ENCODE data around the gene FNDC3B. TPM values are rescaled to one million over a fixed set of nuclear protein-coding genes. Genes with fewer than 3 reads are reported as not detected.
"Not testable (repeated sequence)": the region's sequence is repeated elsewhere in the genome, so short reads cannot be mapped to it uniquely, and the experiment has no call there.

The FNDC3B gene
- 153 TPM for total RNA-seq
- long read RNA-seq, full-length matches to known transcripts = 29 of 100 reads
- long read RNA-seq, partial matches to known transcripts = 30 of 100 reads
- long read RNA-seq, other reads (novel, unspliced or antisense) = 41 of 100 reads

DNA sequence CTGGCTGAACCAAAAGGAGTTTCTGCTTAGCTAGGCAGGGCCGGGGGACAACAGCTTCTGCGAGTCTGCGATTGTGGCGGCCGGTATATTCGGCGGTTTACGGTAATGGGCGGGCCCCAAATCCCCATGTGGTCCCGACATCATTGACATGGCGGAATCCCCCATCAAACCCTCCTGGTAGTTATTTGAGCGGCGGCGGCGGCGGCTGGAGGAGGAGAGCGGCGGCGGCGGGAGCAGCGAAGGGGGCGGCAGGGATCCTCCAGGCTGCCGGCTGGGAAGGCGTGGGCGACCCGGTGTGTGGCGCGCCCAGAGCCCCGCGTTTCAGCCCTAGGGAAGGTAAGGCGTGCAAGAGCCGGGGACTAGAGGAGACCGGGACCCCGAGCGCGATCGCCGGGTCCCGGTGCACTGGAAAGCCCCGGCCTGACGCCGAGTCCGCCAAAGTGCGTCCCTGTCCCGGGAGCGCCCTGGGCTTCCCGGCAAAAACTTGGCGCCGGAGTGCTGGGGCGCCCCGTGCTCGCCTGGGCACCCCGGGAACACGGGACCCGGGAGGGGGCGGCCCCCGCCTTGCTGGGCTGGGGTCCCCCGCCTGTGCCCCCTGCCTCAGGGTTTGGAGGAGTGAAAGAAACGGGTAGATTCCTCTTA is at the start of gene FNDC3B:
Gene FNDC3B (plus strand): TSS at position 143 of the 642 bp plus-strand sequence. CDS start 72,902 bp downstream, outside the sequence.
- intact Hi-C loops (cut with DNase I) = no loop called here
- Histone ChIP-seq H3K9me3 (no peaks in the 10 kb centered on the region), H3K36me3 (no peaks in the 10 kb centered on the region), H3K27ac (peak within 1 kb of the TSS; percentile 97), H3K4me3 (peak within 1 kb of the TSS; percentile 90), H3K4me1 (peaks cover 41% of the 10 kb centered on the region), H3K27me3 (ENCODE audit: low read depth) (no peaks in the 10 kb centered on the region)
- ATAC-seq (peak; percentile 90 to 93), DNase-seq (peak; percentile 94)
- TF ChIP-seq, protein P1, sequence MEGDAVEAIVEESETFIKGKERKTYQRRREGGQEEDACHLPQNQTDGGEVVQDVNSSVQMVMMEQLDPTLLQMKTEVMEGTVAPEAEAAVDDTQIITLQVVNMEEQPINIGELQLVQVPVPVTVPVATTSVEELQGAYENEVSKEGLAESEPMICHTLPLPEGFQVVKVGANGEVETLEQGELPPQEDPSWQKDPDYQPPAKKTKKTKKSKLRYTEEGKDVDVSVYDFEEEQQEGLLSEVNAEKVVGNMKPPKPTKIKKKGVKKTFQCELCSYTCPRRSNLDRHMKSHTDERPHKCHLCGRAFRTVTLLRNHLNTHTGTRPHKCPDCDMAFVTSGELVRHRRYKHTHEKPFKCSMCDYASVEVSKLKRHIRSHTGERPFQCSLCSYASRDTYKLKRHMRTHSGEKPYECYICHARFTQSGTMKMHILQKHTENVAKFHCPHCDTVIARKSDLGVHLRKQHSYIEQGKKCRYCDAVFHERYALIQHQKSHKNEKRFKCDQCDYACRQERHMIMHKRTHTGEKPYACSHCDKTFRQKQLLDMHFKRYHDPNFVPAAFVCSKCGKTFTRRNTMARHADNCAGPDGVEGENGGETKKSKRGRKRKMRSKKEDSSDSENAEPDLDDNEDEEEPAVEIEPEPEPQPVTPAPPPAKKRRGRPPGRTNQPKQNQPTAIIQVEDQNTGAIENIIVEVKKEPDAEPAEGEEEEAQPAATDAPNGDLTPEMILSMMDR (IDR thresholded peaks at IDR 0.05) = no peak

DNA sequence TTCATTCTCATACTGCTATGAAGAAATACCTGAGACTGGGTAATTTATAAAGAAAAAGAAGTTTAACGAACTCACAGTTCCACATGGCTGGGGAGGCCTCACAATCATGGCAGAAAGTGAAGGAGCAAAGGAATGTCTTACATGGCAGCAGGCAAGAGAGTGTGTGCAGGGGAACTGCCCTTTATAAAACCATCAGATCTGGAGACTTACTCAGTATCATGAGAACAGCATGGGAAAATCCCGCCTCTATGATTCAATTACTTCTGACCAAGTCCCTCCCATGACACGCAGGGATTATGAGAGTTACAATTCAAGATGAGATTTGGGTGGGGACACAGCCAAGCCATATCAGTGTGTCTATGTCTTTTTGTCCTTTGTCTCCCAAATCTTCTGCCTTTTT is 49.1 kb upstream of the FNDC3B start:
- H3K27me3 ChIP-seq (ENCODE audit: low read depth); ATAC-seq; H3K27ac ChIP-seq; H3K36me3 ChIP-seq; intact Hi-C loops (cut with DNase I); H3K4me3 ChIP-seq; H3K4me1 ChIP-seq; H3K9me3 ChIP-seq; DNase-seq: not testable (repeated sequence)

DNA sequence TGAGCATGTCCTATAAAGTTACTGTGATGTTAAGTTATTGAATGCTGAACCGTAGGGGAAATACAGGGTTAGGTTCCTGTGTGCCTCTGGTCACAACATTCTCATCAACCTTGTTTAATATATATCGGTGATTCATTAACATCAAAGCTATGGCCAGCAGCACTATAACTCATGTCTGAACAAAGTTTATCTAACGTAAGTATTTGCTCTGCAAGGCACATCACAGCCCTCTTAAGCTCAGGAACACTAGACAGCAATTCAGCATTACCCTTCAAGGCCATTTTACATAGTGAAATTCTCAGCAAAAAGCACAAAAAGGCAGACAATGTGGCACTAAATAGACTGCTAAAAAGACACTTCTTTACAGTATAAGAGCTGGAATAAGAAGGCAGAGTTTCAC is 48.2 kb upstream of the FNDC3B start:
- intact Hi-C loops (cut with DNase I) = no loop called here
- no peaks in the 10 kb centered on the region for H3K4me1 ChIP-seq
- no peak for DNase-seq
- no peak for ATAC-seq
- no peak overlapping the region for H3K4me3 ChIP-seq
- peaks cover 5% of the 10 kb centered on the region for H3K9me3 ChIP-seq
- TF ChIP-seq, protein P1 (IDR thresholded peaks at IDR 0.05) = no peak
- no peaks in the 10 kb centered on the region for H3K36me3 ChIP-seq
- no peaks in the 10 kb centered on the region for H3K27me3 ChIP-seq (ENCODE audit: low read depth)
- H3K27ac ChIP-seq = no peak overlapping the region

DNA sequence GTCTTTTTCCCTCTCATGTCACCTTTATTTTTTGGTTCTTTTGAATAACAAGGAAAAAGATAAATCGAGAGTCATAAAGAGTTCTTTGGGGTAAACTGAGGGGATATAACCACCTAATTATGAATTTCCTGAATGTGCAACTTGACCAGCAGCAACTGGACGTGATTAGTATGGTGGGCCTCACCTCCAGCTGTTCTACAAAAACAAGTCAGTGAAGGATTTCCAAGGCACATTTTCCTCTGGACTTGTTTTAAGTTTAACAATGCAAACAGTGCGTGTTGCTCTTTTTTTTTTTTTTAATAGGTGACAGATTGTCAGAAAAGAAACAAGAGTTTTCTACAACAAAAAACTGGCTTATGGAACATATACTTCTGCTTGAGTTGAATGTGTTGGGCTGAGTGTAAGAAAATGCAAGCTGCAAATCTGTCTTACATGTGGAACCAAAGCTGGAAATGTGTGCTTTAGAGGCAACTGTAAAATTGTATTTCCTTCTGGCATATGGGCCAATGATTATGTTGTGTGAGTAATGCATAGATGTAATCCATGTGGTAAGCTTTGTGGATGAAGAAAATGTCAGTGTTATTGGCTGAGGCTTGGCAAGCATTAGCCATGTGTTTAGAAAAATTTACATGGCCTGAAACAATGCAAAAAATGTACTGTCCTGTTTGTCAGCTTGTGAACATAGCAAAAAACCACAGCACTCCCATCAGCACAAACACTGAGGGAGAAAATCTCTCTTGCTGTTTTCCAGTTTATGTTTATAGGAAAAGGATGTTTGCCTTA is 44.5 kb upstream of the FNDC3B start:
- ATAC-seq = no peak
- TF ChIP-seq, protein P1 (IDR thresholded peaks at IDR 0.05) = no peak

DNA sequence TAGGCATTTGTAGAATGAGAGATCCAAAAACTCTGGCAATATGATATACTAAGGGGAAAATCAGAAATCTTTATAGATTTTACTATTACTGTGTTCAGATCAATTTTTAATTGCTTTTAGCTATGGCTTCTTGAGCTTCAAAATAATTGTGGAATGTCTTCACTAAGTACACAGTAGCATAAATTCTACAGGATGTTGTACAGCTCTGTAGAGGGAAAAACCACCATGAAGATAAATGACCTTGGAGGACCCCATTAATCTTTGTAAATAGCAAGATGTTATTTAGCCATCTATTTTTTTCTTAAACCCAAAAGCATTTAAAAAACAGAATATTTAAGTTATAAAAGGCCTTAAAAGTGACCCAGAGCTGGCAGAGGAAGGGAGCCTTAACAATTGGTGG is 43.9 kb upstream of the FNDC3B start:
- peaks cover 11% of the 10 kb centered on the region for H3K9me3 ChIP-seq
- no peak overlapping the region for H3K27ac ChIP-seq
- no peaks in the 10 kb centered on the region for H3K27me3 ChIP-seq (ENCODE audit: low read depth)
- no peak overlapping the region for H3K4me3 ChIP-seq
- no peak for ATAC-seq
- no peak for DNase-seq
- TF ChIP-seq, protein P1 (IDR thresholded peaks at IDR 0.05) = no peak
- intact Hi-C loops (cut with DNase I) = no loop called here
- H3K36me3 ChIP-seq = no peaks in the 10 kb centered on the region
- H3K4me1 ChIP-seq = no peaks in the 10 kb centered on the region

More for the DNA sequence above, 44.5 kb upstream of the FNDC3B start:
- H3K4me3 ChIP-seq = no peak overlapping the region
- H3K27ac ChIP-seq = no peak overlapping the region
- H3K9me3 ChIP-seq = peaks cover 11% of the 10 kb centered on the region
- H3K27me3 ChIP-seq (ENCODE audit: low read depth) = no peaks in the 10 kb centered on the region
- H3K4me1 ChIP-seq = no peaks in the 10 kb centered on the region
- H3K36me3 ChIP-seq = no peaks in the 10 kb centered on the region
- no peak for DNase-seq
- intact Hi-C loops (cut with DNase I) = no loop called here
